Activated B cell treated with CpG ODN at 0.5 μM for 24 hours (primary cell): ENCODE data around the gene PARP9. TPM values are rescaled to one million over a fixed set of nuclear protein-coding genes. Genes with fewer than 3 reads are reported as not detected.
"Not testable (repeated sequence)": the region's sequence is repeated elsewhere in the genome, so short reads cannot be mapped to it uniquely, and the experiment has no call there.

ENCODE experiments used
- ATAC-seq: fragments of 200-7000 bp; cut with Tn5 transposase; one replicate; pipeline ENCODE4 v1.10.0; 2021; ENCODE audit warnings: low read depth, mild to moderate bottlenecking, moderate library complexity
- CTCF ChIA-PET: fragments of 350-600 bp; sonication (Branson Sonifier 250); formaldehyde crosslinking; loops from one replicate; lab custom pipeline; 2021; ENCODE audit warnings: antibody characterized with exemption; lab: Charles Lee
- POLR2A ChIA-PET: fragments of 350-600 bp; sonication (Branson Sonifier 250); formaldehyde crosslinking; loops from one replicate; lab custom pipeline; 2021; ENCODE audit warnings: antibody characterized with exemption; lab: Charles Lee
- DNase-seq: peaks from one replicate; pipeline ENCODE4 v3.0.0; 2022
- H3K27ac Mint-ChIP-seq: one replicate; pipeline ENCODE4 v1.8.0; 2020; ENCODE audit warnings: mixed read lengths
- H3K27me3 Mint-ChIP-seq: one replicate; pipeline ENCODE4 v1.8.0; 2021; ENCODE audit warnings: mixed read lengths
- H3K36me3 Mint-ChIP-seq: one replicate; pipeline ENCODE4 v1.8.0; 2021; ENCODE audit warnings: low read depth, mixed read lengths
- H3K4me1 Mint-ChIP-seq: one replicate; pipeline ENCODE4 v1.8.0; 2021; ENCODE audit warnings: mixed read lengths
- H3K4me3 Mint-ChIP-seq: one replicate; pipeline ENCODE4 v1.8.0; 2020; ENCODE audit warnings: mild to moderate bottlenecking, mixed read lengths
- H3K9me3 Mint-ChIP-seq: one replicate; pipeline ENCODE4 v1.8.0; 2020; ENCODE audit warnings: mixed read lengths
- intact Hi-C: fragments of 100-400 bp; cut with micrococcal nuclease; formaldehyde crosslinking; loops from one replicate; pipeline ENCODE4 v1.15.1; 2024
- total RNA-seq: library from RNA; stranded (reverse); gene quantifications from 2 replicates; pipeline ENCODE4 v1.2.3, GENCODE V29; 2022
- TF ChIP-seq, protein P1 (sequence below): fragments of 200-600 bp; IDR thresholded peaks from one replicate; pipeline ENCODE4 v1.8.0; 2022; ENCODE audit warnings: antibody characterized with exemption, mild to moderate bottlenecking

PARP9 gene
- total RNA-seq, 1 donor from 2014 or later: 50.8 TPM

DNA sequence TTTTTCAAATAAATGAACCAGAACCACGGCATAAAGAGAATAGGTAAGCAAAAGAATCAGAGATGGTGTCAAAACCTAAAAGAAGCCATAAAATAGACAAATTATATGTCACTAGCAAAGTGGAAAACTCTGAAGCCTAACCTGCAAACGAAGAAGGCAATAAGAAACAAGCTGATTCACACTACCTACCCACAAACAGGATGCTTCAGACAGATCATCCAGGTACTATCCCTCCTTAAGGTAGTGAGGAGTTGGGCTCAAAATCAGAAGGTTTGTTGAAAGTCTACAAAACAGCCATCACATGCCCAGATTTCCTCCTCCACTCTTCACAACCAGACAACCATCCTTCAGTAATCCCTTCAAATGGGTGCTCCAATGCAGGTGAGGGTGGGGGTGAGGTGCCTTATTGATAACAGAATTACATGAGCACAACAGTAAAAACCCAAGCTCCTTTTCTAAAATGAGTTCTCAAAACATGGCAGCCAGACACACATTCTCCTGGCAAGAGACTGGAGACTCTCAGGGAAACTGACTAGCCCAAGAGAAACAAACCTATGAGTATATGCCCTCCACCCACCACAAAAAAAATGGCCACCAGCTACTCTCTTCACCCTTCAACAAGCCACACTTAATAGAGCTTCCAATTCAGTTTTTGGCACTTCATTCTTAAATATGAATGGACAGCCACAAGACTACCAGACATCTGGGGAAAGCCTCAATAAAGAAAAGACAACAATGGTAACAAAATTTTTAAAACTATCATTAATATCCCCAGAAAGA is 55.8 kb downstream of the PARP9 start:
- DNase-seq (no peak), ATAC-seq (no peak)
- intact Hi-C loops: no loop called here
- H3K4me3 Mint-ChIP-seq: peak overlapping the region; percentile 19
- H3K4me1 Mint-ChIP-seq: peaks cover 64% of the 10 kb centered on the region
- H3K27me3 Mint-ChIP-seq: no peaks in the 10 kb centered on the region
- peaks cover 8% of the 10 kb centered on the region for H3K9me3 Mint-ChIP-seq
- peaks cover 31% of the 10 kb centered on the region for H3K36me3 Mint-ChIP-seq
- TF ChIP-seq, protein P1, sequence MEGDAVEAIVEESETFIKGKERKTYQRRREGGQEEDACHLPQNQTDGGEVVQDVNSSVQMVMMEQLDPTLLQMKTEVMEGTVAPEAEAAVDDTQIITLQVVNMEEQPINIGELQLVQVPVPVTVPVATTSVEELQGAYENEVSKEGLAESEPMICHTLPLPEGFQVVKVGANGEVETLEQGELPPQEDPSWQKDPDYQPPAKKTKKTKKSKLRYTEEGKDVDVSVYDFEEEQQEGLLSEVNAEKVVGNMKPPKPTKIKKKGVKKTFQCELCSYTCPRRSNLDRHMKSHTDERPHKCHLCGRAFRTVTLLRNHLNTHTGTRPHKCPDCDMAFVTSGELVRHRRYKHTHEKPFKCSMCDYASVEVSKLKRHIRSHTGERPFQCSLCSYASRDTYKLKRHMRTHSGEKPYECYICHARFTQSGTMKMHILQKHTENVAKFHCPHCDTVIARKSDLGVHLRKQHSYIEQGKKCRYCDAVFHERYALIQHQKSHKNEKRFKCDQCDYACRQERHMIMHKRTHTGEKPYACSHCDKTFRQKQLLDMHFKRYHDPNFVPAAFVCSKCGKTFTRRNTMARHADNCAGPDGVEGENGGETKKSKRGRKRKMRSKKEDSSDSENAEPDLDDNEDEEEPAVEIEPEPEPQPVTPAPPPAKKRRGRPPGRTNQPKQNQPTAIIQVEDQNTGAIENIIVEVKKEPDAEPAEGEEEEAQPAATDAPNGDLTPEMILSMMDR: no peak
- no peak overlapping the region for H3K27ac Mint-ChIP-seq
- CTCF ChIA-PET: no interaction called here
- POLR2A ChIA-PET: interaction anchor here (0.7 kb wide), 1 partner anchor 11 kb away, joined by 3 read pairs; no protein-coding TSS in a partner anchor

DNA sequence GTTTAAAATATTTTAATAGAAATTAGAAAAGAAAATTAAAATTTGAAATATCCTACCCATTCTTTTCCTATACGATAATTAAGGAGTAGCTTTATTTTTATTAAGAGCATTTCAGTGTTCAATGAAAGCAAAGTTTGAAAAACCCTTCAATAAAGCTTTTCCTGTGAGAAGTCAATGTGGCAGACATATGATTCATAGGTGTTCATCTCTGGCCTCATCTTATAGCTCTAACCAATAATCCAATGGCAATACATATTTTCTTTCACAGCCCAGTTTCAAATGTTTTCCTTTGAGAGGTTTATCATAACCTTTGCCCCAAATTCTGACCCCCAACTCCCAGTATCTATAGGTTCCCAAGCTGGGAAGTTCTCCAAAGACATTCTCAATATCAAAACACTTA is 57.6 kb downstream of the PARP9 start:
- peaks cover 30% of the 10 kb centered on the region for H3K36me3 Mint-ChIP-seq
- no peak overlapping the region for H3K4me3 Mint-ChIP-seq
- intact Hi-C loops: no loop called here
- H3K4me1 Mint-ChIP-seq: peaks cover 66% of the 10 kb centered on the region
- ATAC-seq (no peak), DNase-seq (no peak)
- TF ChIP-seq, protein P1: no peak
- CTCF ChIA-PET: no interaction called here
- H3K27me3 Mint-ChIP-seq: no peaks in the 10 kb centered on the region
- H3K27ac Mint-ChIP-seq: no peak overlapping the region
- peaks cover 8% of the 10 kb centered on the region for H3K9me3 Mint-ChIP-seq
- POLR2A ChIA-PET: no interaction called here

DNA sequence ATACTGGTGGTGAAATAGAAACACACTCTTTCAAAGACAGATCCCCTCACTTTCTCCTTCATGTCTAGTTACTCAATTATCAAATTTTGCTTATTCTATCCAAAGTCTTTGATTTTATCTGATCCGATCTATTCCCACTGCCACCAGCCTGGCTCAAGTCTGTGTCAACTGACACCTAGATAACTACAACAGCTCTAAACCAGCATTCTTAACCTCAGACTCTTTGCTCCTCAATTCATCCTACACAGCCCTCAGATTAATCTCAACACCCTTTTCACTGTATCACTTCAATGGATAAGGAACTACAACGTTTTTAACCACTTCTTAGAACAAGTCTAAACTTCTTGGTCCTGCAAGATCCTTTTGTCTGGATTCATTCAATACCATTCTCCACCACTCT is 58.4 kb downstream of the PARP9 start:
- ChIA-PET POLR2A (no interaction called here), CTCF (no interaction called here)
- Mint-ChIP-seq H3K27me3 (no peaks in the 10 kb centered on the region), H3K36me3 (peaks cover 31% of the 10 kb centered on the region), H3K27ac (no peak overlapping the region), H3K9me3 (peaks cover 8% of the 10 kb centered on the region), H3K4me1 (peaks cover 66% of the 10 kb centered on the region), H3K4me3 (no peak overlapping the region)
- TF ChIP-seq, protein P1: no peak
- ATAC-seq (no peak), DNase-seq (no peak)
- intact Hi-C loops: no loop called here

DNA sequence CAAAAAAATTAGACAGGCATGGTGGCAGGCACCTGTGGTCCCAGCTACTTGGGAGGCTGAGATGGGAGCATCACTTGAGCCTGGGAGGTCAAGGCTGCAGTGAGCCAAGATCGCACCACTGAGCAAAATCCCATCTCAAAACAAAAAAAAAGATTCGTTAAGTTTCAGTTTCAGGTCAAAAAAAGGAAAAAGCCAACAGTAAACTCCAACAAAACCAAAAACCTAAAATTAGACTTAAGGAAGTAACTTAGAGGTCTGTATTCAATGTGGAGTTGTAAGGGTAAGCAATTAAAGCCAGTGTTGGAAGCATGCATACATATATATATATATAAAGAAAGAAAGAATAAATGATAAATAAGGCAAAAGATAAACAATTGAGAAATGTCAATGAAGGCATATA is 61.2 kb downstream of the PARP9 start:
- H3K27me3 Mint-ChIP-seq: no peaks in the 10 kb centered on the region
- DNase-seq (no peak), ATAC-seq (no peak)
- ChIA-PET CTCF (no interaction called here), POLR2A (no interaction called here)
- intact Hi-C loops: no loop called here
- no peak overlapping the region for H3K27ac Mint-ChIP-seq
- no peak overlapping the region for H3K4me3 Mint-ChIP-seq
- peaks cover 48% of the 10 kb centered on the region for H3K4me1 Mint-ChIP-seq
- H3K9me3 Mint-ChIP-seq: no peaks in the 10 kb centered on the region
- H3K36me3 Mint-ChIP-seq: peaks cover 15% of the 10 kb centered on the region
- TF ChIP-seq, protein P1: no peak

DNA sequence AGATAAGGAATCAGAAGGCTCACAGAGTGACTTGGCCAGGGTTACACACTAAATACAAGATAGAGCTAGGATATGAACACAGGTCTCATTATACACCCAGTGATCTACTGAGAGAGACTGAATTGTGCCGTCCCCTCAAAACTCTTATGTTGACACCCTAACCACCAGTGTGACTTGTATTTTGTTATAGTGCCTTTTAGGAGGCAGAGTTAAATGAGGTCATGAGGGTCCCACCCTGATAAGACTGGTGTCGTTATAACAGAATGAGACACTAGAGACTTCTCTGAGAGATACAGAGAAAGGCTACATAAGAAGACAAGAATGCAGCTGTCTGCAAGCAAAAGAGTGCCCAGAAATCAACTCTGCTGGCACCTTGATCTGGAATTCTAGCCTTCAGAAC is 62.0 kb downstream of the PARP9 start:
- ATAC-seq: no peak
- Mint-ChIP-seq H3K4me3 (no peak overlapping the region), H3K36me3 (peaks cover 18% of the 10 kb centered on the region), H3K4me1 (peaks cover 51% of the 10 kb centered on the region), H3K27ac (no peak overlapping the region), H3K27me3 (no peaks in the 10 kb centered on the region), H3K9me3 (no peaks in the 10 kb centered on the region)
- CTCF ChIA-PET: no interaction called here
- intact Hi-C loops: no loop called here
- no peak for DNase-seq
- POLR2A ChIA-PET: no interaction called here
- TF ChIP-seq, protein P1: no peak

DNA sequence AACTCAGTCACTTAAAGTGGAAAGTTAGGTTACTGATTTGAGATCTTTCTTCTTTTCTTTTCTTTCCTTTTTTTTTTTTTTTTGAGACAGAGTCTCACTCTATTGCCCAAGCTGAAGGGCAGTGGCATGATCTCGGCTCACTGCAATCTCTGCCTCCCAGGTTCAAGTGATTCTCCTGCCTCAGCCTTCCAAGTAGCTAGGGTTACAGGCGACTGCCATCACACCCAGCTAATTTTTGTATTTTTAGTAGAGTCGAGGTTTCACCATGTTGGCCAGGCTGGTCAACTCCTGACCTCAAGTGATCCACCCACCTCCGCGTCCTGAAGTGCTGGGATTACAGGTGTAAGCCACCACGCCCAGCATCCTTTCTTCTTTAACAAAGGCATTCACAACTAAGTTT is 63.1 kb downstream of the PARP9 start:
- H3K27ac Mint-ChIP-seq, CTCF ChIA-PET, ATAC-seq, intact Hi-C loops, H3K9me3 Mint-ChIP-seq, H3K4me3 Mint-ChIP-seq, H3K27me3 Mint-ChIP-seq, DNase-seq: not testable (repeated sequence)
- Mint-ChIP-seq H3K36me3 (peaks cover 17% of the 10 kb centered on the region), H3K4me1 (peaks cover 44% of the 10 kb centered on the region)
- POLR2A ChIA-PET: interaction anchor here (0.7 kb wide), 2 partner anchors 80 to 384 kb away, joined by 3 to 4 read pairs; no protein-coding TSS in a partner anchor
